ENCODE data around the gene FZD1.

FZD1 gene

GRCh38 chr7:91265693-91266066 lies 1.4 kb downstream of the FZD1 start:
- no peak for DNase-seq

- no peak for DNase-seq
Observed at GRCh38 chr7:91266067-91266688, 1.9 kb downstream of the FZD1 start.

- DNase-seq, result no peak
Observed at GRCh38 chr7:91266689-91267090, 2.5 kb downstream of the FZD1 start.

GRCh38 chr7:91267171-91267955 lies 3.1 kb downstream of the FZD1 start:
- DNase-seq, result no peak

GRCh38 chr7:91270372-91270771 lies 6.1 kb downstream of the FZD1 start:
- DNase-seq, result no peak

GRCh38 chr7:91276909-91277308 lies 12.7 kb downstream of the FZD1 start:
- no peak for DNase-seq

GRCh38 chr7:91280185-91280584 lies 16.0 kb downstream of the FZD1 start:
- no peak for DNase-seq

- no peak for DNase-seq
Observed at GRCh38 chr7:91280604-91281003, 16.4 kb downstream of the FZD1 start.

- DNase-seq, result no peak
Observed at GRCh38 chr7:91285696-91286355, 21.6 kb downstream of the FZD1 start.

GRCh38 chr7:91286432-91286831 lies 22.2 kb downstream of the FZD1 start:
- DNase-seq, result no peak

GRCh38 chr7:91287371-91288084 lies 23.3 kb downstream of the FZD1 start:
- no peak for DNase-seq

- peak; percentile 22 to 29 for DNase-seq
Observed at GRCh38 chr7:91288208-91288824, 24.1 kb downstream of the FZD1 start.

- DNase-seq, result no peak
Observed at GRCh38 chr7:91289633-91290254, 25.5 kb downstream of the FZD1 start.

- DNase-seq, result no peak
Observed at GRCh38 chr7:91291302-91291701, 27.1 kb downstream of the FZD1 start.

GRCh38 chr7:91291902-91292301 lies 27.7 kb downstream of the FZD1 start:
- no peak for DNase-seq

GRCh38 chr7:91292506-91292905 lies 28.3 kb downstream of the FZD1 start:
- DNase-seq, result no peak

- no peak for DNase-seq
Observed at GRCh38 chr7:91293136-91293535, 28.9 kb downstream of the FZD1 start.

- DNase-seq, result no peak
Observed at GRCh38 chr7:91293840-91294239, 29.6 kb downstream of the FZD1 start.

- no peak for DNase-seq
Observed at GRCh38 chr7:91294639-91295220, 30.5 kb downstream of the FZD1 start.

- DNase-seq, result no peak
Observed at GRCh38 chr7:91295576-91295975, 31.3 kb downstream of the FZD1 start.

GRCh38 chr7:91297939-91298338 lies 33.7 kb downstream of the FZD1 start:
- DNase-seq, result no peak
